GM12864 (cell line): ENCODE results near the gene KRTAP9-1.

Source experiments
- DNase-seq: peaks from one replicate; pipeline ENCODE4 v3.0.0-alpha.2; 2011; ENCODE audit warnings: low read depth
- H3K4me3 ChIP-seq: 2 replicates; pipeline ENCODE4 v1.5.1; 2011; ENCODE audit warnings: mild to moderate bottlenecking, low read depth, low read length, control low read depth
- TF ChIP-seq, protein P1 (sequence below): IDR thresholded peaks from 2 replicates; pipeline ENCODE4 v1.5.1; 2011; ENCODE audit warnings: low read depth, mild to moderate bottlenecking, moderate library complexity, low read length, control low read depth, inconsistent platforms; ENCODE audit errors: missing control alignments

Gene KRTAP9-1

GRCh38 chr17:41178843-41179616 is 10.7 kb upstream of the KRTAP9-1 start:
- H3K4me3 ChIP-seq, result no peak overlapping the region
- DNase-seq, result no peak
- TF ChIP-seq, protein P1, sequence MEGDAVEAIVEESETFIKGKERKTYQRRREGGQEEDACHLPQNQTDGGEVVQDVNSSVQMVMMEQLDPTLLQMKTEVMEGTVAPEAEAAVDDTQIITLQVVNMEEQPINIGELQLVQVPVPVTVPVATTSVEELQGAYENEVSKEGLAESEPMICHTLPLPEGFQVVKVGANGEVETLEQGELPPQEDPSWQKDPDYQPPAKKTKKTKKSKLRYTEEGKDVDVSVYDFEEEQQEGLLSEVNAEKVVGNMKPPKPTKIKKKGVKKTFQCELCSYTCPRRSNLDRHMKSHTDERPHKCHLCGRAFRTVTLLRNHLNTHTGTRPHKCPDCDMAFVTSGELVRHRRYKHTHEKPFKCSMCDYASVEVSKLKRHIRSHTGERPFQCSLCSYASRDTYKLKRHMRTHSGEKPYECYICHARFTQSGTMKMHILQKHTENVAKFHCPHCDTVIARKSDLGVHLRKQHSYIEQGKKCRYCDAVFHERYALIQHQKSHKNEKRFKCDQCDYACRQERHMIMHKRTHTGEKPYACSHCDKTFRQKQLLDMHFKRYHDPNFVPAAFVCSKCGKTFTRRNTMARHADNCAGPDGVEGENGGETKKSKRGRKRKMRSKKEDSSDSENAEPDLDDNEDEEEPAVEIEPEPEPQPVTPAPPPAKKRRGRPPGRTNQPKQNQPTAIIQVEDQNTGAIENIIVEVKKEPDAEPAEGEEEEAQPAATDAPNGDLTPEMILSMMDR, result no peak

- H3K4me3 ChIP-seq, result no peak within 1 kb of the TSS
- TF ChIP-seq, protein P1, result no peak
- DNase-seq, result no peak
Observed at GRCh38 chr17:41184480-41184961, 5.2 kb upstream of the KRTAP9-1 start, which contains the start of gene KRTAP4-1. Gene KRTAP4-1 (minus strand): TSS chr17:41184911. CDS start chr17:41184854, 57 bp downstream.

DNA sequence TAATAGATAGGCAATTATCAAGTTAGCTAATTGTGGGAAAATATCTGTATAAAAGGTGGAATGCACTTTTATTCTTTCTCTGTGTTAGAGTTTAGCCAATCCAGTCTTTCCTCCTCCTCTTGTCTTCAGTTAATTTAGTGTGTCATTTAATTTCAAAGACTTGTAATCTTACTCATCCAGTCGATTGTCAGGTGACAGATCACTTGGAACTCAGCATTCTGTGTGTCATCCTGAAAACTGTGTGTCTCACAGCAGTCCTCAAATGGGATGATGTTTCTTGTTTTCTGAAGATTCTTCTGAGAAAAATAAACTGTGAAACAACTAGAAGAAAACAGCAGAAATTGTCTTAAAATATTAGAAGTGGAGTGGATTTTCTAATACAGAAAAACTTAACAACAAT is 4.7 kb upstream of the KRTAP9-1 start:
- no peak overlapping the region for H3K4me3 ChIP-seq
- DNase-seq, result no peak
- TF ChIP-seq, protein P1, result no peak

DNA sequence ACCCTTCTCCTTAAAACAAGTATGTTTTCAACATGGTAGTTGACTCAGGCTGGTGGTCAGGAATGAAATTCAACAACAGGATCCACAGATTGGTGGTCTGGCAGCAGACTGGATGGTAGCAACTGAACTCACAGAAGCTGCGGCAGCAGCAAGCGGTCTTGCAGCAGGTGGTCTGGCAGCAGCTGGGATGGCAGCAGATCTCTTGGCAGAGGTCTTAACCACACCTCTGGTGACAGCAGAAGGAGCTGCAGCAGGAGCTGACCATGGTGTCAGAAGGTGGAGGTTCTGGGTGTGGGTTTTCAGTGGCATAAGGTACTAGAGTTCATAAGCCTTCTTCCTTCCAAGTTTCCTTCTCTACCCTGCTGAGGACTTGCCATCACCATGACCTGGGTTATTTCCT is 2.8 kb upstream of the KRTAP9-1 start:
- TF ChIP-seq, protein P1, result no peak
- DNase-seq, result no peak
- H3K4me3 ChIP-seq, result no peak overlapping the region

DNA sequence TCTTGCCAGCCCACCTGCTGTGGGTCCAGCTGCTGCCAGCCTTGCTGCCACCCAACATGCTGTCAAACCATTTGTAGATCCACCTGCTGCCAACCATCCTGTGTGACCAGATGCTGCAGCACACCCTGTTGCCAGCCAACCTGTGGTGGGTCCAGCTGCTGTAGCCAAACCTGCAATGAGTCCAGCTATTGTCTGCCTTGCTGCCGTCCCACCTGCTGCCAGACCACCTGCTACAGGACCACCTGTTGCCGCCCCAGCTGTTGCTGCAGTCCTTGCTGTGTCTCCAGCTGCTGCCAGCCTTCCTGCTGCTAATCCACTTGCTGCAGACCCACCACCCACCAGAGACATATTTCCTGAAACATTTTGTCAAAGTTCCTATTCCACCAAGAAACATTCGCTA is 641 bp downstream of the KRTAP9-1 start:
- TF ChIP-seq, protein P1, result no peak
- H3K4me3 ChIP-seq, result no peak overlapping the region
- no peak for DNase-seq

DNA sequence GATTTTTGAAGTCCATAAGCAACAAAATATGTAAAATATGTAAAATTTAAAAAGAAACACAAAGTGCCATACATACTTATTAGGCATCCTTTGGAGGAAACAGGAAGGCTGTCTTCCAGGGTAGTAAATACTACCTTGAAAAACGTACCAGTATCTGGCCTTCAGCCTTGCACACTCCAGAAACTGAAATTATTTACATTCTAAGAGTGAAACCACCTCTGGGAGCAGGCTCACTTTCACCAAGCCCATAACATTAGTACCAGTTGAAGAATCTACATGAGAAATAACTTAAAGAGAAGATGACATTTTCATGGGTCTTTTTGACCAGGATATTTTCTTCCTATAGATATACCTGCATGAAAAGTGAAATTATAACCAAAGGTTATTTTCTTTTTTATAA is 6.4 kb downstream of the KRTAP9-1 start:
- TF ChIP-seq, protein P1, result no peak
- no peak for DNase-seq

More for the DNA sequence above, 6.4 kb downstream of the KRTAP9-1 start:
- no peak overlapping the region for H3K4me3 ChIP-seq
